Measurements from ENCODE around the gene EVPLL.

The EVPLL gene

GRCh38 chr17:18362698-18363100 lies 14.9 kb upstream of the EVPLL start:
- peak; percentile 30 for ATAC-seq
- TF ChIP-seq ZNF565 (CRISPR knock-in tag; conservative IDR thresholded peaks at IDR 0.05; ENCODE audit: low read depth) (no peak), PPARA (CRISPR knock-in tag; IDR thresholded peaks at IDR 0.05; ENCODE audit: borderline replicate concordance) (no peak), SNAI2 (CRISPR knock-in tag; IDR thresholded peaks at IDR 0.05) (no peak), TOX (CRISPR knock-in tag; IDR thresholded peaks at IDR 0.05; ENCODE audit: borderline replicate concordance) (no peak), ZC3H10 (CRISPR knock-in tag; IDR thresholded peaks at IDR 0.05) (no peak), ZFP3 (CRISPR knock-in tag; IDR thresholded peaks at IDR 0.05) (no peak), ISL1 (CRISPR knock-in tag; IDR thresholded peaks at IDR 0.05) (no peak)
- TF ChIP-seq, protein P1, sequence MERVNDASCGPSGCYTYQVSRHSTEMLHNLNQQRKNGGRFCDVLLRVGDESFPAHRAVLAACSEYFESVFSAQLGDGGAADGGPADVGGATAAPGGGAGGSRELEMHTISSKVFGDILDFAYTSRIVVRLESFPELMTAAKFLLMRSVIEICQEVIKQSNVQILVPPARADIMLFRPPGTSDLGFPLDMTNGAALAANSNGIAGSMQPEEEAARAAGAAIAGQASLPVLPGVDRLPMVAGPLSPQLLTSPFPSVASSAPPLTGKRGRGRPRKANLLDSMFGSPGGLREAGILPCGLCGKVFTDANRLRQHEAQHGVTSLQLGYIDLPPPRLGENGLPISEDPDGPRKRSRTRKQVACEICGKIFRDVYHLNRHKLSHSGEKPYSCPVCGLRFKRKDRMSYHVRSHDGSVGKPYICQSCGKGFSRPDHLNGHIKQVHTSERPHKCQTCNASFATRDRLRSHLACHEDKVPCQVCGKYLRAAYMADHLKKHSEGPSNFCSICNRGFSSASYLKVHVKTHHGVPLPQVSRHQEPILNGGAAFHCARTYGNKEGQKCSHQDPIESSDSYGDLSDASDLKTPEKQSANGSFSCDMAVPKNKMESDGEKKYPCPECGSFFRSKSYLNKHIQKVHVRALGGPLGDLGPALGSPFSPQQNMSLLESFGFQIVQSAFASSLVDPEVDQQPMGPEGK (CRISPR knock-in tag; IDR thresholded peaks at IDR 0.05; ENCODE audit: borderline replicate concordance) = no peak
- TF ChIP-seq, protein P2, sequence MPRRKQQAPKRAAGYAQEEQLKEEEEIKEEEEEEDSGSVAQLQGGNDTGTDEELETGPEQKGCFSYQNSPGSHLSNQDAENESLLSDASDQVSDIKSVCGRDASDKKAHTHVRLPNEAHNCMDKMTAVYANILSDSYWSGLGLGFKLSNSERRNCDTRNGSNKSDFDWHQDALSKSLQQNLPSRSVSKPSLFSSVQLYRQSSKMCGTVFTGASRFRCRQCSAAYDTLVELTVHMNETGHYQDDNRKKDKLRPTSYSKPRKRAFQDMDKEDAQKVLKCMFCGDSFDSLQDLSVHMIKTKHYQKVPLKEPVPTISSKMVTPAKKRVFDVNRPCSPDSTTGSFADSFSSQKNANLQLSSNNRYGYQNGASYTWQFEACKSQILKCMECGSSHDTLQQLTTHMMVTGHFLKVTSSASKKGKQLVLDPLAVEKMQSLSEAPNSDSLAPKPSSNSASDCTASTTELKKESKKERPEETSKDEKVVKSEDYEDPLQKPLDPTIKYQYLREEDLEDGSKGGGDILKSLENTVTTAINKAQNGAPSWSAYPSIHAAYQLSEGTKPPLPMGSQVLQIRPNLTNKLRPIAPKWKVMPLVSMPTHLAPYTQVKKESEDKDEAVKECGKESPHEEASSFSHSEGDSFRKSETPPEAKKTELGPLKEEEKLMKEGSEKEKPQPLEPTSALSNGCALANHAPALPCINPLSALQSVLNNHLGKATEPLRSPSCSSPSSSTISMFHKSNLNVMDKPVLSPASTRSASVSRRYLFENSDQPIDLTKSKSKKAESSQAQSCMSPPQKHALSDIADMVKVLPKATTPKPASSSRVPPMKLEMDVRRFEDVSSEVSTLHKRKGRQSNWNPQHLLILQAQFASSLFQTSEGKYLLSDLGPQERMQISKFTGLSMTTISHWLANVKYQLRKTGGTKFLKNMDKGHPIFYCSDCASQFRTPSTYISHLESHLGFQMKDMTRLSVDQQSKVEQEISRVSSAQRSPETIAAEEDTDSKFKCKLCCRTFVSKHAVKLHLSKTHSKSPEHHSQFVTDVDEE (CRISPR knock-in tag; IDR thresholded peaks at IDR 0.05) = no peak

DNA sequence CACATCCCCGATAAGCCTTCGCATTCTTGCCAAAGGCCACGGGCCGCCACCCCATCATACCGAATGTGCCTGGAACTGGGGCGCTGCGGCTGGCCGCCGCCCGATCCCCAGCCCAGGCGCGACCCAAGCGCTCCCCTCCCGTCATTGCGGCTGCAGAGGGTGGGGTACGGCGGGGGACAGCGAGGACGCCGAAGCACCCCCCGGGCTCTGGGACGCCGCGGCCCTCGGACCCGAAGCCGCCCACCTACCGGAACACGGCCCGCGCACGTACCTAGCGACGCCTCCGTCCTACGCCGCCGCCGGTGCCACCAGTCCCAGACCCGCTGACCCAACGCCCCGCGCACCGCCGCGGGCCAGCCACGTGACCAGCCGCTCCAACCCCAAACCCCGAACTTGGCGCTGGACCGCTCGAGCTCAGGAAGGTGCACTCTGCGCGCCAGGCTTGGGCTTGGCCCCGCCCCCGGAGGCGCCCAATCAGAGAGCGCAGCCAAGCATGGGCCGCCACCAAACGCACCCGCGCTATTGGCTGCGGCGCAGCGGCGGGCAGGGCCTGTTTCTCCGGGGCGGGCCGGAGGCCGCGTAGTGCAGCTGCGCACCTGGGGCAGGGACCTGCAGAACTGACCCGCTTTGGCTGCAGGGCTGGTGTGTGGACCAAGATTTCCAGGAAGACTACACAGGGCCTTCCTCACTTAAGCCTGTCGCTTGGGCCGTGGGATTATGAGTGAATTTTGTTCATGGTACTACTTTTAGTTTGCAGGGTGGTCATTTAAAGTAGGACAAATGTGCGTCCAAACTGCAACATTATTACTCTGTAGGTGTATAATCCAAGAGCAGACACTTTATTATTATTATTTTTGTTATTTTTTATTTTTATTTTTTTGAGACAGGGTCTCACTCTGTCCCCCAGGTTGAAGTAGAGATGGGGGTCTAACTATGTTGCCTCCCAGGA lies 14.2 kb upstream of the EVPLL start, which contains the start of gene SHMT1:
SHMT1 (minus strand) TSS at position 450 of the 949 bp plus-strand sequence. CDS start 7,569 bp downstream, outside the sequence.
- ATAC-seq = peak; percentile 100

More for the DNA sequence above, 14.2 kb upstream of the EVPLL start, which contains the start of gene SHMT1:
- TF ChIP-seq OSR1 (CRISPR knock-in tag; IDR thresholded peaks at IDR 0.05) (no peak), ISL1 (CRISPR knock-in tag; IDR thresholded peaks at IDR 0.05) (no peak), ZC3H10 (CRISPR knock-in tag; IDR thresholded peaks at IDR 0.05) (no peak), ARNTL (CRISPR knock-in tag; IDR thresholded peaks at IDR 0.05; ENCODE audit: borderline replicate concordance, low read depth) (no peak), SNAI2 (CRISPR knock-in tag; IDR thresholded peaks at IDR 0.05) (no peak), ZFP30 (CRISPR knock-in tag; IDR thresholded peaks at IDR 0.05) (no peak), PPARA (CRISPR knock-in tag; IDR thresholded peaks at IDR 0.05; ENCODE audit: borderline replicate concordance) (no peak), ZNF70 (CRISPR knock-in tag; IDR thresholded peaks at IDR 0.05) (no peak), ZNF565 (CRISPR knock-in tag; conservative IDR thresholded peaks at IDR 0.05; ENCODE audit: low read depth) (no peak), ZNF8 (CRISPR knock-in tag; IDR thresholded peaks at IDR 0.05) (no peak), GLIS3 (CRISPR knock-in tag; IDR thresholded peaks at IDR 0.05) (no peak), ESRRG (CRISPR knock-in tag; IDR thresholded peaks at IDR 0.05) (no peak)
- TF ChIP-seq, protein P2 (CRISPR knock-in tag; IDR thresholded peaks at IDR 0.05) = no peak
- TF ChIP-seq, protein P3, sequence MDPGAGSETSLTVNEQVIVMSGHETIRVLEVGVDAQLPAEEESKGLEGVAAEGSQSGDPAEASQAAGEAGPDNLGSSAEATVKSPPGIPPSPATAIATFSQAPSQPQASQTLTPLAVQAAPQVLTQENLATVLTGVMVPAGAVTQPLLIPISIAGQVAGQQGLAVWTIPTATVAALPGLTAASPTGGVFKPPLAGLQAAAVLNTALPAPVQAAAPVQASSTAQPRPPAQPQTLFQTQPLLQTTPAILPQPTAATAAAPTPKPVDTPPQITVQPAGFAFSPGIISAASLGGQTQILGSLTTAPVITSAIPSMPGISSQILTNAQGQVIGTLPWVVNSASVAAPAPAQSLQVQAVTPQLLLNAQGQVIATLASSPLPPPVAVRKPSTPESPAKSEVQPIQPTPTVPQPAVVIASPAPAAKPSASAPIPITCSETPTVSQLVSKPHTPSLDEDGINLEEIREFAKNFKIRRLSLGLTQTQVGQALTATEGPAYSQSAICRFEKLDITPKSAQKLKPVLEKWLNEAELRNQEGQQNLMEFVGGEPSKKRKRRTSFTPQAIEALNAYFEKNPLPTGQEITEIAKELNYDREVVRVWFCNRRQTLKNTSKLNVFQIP (CRISPR knock-in tag; IDR thresholded peaks at IDR 0.05; ENCODE audit: borderline replicate concordance, low read depth) = no peak
- TF ChIP-seq, protein P4, sequence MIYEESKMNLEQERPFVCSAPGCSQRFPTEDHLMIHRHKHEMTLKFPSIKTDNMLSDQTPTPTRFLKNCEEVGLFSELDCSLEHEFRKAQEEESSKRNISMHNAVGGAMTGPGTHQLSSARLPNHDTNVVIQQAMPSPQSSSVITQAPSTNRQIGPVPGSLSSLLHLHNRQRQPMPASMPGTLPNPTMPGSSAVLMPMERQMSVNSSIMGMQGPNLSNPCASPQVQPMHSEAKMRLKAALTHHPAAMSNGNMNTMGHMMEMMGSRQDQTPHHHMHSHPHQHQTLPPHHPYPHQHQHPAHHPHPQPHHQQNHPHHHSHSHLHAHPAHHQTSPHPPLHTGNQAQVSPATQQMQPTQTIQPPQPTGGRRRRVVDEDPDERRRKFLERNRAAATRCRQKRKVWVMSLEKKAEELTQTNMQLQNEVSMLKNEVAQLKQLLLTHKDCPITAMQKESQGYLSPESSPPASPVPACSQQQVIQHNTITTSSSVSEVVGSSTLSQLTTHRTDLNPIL (CRISPR knock-in tag; IDR thresholded peaks at IDR 0.05; ENCODE audit: low read depth) = no peak
